Measurements from ENCODE around the gene ARID3A. TPM values are rescaled to one million over a fixed set of nuclear protein-coding genes. Genes with fewer than 3 reads are reported as not detected.

ARID3A gene
- total RNA-seq, 1 donor from 2014 or later = 9.7 TPM

DNA sequence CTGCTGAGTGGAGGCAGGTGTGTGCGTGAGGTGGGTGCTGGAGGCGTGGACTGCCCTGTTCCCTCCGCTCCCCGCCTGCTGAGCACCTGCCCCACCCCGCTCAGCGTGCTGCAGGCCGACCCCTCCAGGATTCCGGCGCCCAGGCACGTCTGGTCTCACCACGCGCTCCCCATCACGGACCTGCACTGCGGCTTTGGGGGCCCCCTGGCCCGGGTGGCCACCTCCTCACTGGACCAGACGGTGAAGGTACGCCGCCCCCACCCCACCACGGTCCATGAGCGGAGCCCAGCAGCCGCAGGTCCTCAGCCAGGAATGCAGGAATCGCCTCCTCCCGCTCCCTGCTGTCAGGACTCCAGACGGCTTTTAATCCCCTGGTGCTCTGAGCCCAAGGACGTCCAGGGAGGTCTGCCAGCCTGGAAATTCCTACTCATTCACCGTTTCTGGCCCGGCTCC lies 64.3 kb downstream of the ARID3A start:
- DNase-seq = no peak

DNA sequence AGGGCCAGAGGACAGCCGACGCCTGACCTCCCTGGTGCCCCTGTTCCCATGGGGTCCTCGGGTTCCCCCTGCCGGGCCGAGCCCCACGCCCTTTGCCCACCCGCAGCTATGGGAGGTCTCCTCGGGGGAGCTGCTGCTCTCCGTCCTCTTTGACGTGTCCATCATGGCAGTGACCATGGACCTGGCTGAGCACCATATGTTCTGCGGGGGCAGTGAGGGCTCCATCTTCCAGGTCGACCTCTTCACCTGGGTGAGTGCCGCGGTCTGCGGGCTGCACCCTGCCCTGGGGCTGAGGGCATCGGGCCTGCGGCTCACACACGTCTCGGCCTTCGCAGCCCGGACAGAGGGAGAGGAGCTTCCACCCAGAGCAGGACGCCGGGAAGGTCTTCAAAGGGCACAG lies 64.9 kb downstream of the ARID3A start:
- DNase-seq = no peak

DNA sequence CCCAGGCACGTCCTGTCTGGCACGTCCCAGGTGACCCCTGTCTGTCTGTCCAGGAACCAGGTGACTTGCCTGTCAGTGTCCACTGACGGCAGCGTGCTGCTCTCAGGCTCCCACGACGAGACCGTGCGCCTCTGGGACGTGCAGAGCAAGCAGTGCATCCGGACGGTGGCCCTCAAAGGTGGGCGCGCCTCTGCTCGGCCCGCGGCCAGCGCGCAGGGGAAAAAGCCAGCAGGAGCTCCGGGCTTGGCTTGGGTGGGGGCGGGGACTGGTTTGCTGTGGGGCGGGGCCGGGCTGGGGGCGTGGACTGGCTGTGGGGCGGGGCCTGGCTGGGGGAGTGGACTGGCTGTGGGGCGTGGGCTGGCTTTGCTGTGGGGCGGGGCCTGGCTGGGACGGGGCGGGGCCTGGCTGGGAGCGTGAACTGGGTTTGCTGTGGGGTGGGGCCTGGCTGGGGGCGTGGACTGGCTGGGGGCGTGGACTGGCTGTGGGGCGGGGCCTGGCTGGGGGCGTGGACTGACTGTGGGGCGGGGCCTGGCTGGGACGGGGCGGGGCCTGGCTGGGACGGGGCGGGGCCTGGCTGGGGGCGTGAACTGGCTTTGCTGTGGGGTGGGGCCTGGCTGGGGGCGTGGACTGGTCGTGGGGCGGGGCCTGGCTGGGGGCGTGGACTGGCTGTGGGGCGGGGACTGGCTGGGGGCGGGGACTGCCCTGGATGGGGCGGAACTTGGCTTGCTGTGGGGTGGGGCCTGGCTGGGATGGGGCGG lies 65.5 kb downstream of the ARID3A start:
- DNase-seq = peak; percentile 72

DNA sequence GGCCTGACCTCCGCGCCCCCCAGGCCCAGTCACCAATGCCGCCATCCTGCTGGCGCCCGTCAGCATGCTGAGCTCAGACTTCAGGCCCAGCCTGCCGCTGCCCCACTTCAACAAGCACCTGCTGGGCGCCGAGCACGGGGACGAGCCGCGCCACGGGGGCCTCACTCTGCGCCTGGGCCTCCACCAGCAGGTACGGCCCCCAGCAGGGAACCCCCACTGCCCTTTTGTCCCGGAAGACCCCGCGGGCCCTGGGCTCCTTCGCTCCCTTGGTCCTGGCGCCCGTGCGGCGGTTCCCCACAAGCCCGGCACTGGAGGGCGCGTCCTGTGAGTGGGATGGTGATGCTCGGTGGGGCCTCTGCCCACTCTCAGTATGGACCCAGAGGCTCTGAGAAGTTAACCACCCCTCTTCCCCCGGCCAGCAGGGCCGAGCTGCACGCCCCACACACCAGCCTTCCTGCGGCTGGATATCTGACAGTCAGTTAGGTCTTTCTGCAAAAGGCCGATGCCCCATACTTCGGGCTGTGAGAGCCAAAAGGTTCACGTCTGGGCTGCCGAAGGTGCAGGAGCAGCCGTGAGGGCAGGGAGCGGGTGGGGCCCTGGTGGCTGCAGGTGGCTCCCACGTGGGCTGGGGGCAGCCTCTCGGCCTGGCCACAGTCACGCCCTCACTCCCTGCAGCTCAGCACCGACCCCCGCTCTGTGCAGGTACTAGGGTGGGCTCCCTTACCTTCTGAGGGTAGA lies 66.3 kb downstream of the ARID3A start:
- no peak for DNase-seq

DNA sequence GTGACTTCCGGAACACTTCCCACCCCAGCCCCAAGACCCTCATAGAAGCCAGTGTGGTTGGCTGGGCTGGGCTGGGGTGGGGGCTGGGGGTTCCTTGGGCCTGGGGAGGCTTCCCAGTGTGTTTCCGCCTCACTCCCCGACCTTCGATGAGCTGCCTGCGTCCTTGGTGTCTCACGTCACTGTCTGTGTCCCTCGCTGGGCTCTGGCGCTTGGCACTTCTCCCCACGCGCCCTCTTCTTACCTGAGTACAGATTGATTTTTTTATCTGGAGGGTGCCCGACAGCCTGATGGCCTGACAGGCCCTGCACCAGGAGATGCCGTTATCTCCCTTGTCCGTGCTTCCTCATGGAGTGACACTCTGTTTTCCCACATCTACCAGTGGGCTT lies 66.8 kb downstream of the ARID3A start:
- no peak for DNase-seq

DNA sequence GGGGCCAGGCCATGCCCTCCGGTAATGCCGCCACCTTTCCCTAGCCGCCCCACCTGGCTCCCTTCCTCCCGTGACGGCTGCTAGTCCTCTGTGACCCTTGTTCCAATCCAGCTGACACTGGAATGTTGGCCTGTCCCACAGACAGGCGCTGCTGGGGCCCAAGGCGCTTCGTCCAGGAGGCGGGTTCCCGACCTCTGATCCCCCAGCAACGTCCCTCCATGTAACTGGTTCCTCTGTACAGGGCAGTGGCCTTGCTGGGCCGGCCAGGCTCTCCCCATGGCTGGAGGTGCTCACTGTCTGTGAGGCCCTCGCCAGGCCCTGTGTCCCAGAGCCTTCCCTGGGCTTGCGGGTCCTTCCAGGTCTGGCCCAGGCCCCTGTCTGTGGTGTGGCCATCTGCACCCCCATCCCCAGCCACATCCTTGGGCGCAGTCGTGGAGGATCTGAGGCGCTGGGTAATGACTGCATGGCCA lies 67.6 kb downstream of the ARID3A start:
- DNase-seq = no peak

DNA sequence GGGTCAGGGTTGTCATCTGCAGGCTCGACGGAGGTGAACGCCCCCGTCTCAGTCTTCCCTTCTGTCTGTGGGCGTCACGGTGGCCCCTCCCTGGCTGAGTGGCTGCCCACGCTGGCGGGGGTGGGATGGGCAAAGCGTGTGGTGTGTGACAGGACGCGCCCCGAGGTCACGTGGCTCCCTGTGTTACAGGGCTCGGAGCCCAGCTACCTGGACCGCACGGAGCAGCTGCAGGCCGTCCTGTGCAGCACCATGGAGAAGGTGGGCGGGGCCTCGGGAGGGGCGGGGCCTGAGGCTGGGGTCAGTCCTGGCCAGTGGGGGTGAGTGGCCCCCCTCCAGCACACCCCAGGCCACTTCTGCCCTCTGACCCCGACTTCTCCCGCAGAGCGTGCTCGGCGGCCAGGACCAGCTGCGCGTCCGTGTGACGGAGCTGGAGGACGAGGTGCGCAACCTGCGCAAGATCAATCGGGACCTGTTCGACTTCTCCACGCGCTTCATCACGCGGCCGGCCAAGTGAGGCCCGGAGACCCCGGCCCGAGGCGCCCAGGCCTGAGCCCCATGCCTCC lies 68.1 kb downstream of the ARID3A start:
- no peak for DNase-seq

DNA sequence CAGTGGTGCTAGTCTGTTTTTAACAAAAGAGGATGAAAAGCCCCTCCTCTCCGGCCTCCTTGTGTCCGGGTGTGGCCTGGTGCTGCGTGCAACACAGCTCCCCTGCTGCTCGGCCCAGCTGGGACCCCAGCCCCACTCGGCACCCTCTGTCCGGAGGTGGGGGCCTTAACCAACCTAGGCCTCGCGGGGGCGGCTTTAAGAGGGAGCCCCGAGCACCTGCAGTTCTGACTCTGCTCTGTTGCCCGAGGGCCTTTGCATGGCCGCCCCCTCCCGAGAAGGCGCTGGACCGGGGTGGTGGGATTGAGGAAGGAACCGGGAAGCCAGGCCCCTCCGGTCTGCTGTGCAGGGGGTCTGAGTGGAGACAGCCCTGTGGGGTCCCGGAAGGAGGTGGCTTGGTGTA lies 68.7 kb downstream of the ARID3A start:
- DNase-seq = no peak

DNA sequence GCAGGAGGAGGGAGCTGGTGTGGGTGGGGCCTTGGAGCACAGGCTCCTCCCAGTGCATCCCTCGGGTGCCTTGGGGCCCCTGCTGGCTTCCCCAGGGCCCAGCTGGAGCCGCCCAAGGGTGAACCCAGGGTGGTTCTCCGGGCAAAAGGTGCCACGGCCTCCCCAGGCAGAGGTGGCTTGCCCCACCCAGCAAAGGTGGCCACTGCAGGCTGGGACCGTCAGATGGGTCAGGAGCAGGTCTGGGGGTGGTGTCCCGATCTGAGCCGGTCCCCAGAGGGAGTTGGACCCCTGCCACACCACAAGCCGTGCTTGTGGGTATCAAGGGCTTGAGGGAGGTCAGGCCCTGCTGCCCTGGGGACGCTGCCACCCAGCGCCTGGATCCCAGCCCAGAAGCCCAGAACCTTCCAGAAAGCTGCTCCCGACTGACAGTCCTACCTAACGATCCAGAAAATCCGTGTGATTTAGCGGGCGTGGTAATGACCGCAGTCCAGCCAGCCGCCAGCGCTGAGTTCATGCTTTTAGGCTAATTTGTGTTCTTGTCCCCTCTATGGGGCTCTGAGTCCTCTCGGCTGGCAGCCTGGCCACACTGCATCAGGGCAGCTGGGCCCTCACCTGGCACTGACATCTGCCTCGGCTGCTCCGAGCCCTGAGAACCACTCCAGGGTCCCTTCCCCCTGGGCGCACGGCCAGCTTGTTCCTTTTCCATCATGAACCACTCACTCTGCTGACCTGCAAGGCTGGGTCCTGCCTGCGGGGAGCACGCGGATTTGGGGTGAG lies 69.4 kb downstream of the ARID3A start:
- no peak for DNase-seq

DNA sequence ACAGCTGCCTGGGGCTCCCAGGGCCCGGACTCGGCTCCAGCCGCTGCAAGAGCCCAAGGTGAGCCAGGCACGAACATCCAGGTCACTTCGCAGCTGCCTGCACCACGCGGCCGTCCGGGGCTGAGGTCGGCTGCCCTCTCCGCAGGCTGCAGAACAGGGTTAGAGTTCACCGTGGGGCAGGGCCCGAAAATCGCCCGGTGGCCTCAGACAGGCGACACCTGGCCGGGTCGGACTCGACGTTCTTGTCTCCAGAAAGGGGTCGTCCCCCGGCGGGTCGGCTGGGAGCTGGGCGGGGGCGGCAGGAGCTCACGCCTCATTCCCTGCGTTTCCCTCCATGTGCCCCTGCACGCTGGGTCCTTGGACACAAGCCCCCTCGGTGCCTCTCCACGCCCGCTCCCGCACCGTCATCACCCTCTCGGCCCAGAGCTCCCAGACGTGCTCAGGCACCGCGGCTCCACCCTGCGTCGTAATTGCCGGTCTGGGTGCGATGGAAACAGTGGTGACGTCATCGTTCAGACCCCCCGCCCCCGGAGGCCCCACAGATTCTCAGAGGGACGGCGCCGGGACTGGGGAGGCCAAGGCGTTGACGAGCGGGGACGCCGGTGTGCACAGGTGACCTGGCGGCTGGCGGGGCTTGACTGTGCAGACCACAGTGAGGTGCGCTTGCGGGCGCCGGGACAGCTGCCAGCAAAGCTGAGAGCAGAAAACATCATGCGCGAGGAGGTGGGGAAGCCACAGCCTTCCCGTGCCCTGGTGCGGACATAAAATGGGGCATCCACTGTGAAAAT lies 70.4 kb downstream of the ARID3A start:
- DNase-seq = peak; percentile 53

DNA sequence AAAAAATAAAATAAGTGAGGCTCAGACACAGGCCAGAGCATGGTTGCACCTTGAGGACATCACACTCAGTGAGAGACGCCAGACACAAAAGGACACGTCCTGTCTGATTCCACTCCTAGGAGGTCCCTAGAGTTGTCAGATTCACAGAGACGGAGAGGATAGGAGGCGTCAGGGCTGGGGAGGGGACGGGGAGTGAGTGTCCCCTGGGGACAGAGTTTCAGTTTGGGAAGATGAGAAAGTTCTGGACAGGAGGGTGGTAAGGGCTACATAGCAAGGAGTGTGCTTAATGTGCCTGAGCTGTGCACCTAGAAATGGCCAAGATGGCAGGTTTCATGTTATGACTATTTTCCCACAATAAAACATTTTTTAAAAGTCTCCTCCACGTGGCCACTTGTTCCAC lies 72.2 kb downstream of the ARID3A start:
- DNase-seq = no peak

DNA sequence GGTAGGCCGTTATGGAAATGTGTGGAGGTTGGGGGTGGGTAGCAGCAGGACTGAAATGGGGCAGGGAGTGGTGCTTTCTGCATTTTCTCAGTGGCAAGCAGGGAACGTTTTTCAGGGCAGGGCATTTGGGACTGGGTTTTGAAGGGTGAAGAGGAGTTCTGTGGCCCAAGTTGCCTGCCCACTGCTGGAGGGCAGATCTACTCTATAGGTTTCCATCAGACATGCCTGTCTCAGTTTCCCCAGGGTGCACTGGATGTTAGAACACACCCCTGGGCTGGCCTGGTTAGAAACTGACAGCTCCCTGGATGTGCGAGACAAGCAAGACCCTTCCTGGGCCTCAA lies 73.5 kb downstream of the ARID3A start:
- DNase-seq = no peak

DNA sequence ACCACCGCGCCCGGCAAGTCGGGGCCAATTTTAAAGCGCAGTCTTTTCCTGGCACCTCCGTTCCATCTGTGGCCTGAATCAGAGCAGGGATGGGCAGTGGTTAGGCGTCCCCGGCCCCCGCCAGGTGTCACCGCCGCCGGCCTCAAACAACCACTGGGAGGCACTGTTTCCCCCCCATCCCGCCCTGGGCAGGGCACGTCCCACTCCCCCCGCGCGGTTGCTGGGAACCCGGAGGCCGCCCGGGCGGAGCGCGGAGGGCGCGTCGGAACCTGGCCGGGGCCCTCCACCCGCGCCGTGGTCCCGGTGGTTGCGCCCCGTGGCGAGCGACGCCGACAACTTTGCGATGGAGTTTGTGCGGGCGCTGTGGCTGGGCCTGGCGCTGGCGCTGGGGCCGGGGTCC lies 74.3 kb downstream of the ARID3A start, which contains the start of gene GRIN3B:
Gene GRIN3B (plus strand): TSS at position 325 of the 400 bp plus-strand sequence. CDS start 19 bp downstream, at position 344.
- peak; percentile 61 for DNase-seq

DNA sequence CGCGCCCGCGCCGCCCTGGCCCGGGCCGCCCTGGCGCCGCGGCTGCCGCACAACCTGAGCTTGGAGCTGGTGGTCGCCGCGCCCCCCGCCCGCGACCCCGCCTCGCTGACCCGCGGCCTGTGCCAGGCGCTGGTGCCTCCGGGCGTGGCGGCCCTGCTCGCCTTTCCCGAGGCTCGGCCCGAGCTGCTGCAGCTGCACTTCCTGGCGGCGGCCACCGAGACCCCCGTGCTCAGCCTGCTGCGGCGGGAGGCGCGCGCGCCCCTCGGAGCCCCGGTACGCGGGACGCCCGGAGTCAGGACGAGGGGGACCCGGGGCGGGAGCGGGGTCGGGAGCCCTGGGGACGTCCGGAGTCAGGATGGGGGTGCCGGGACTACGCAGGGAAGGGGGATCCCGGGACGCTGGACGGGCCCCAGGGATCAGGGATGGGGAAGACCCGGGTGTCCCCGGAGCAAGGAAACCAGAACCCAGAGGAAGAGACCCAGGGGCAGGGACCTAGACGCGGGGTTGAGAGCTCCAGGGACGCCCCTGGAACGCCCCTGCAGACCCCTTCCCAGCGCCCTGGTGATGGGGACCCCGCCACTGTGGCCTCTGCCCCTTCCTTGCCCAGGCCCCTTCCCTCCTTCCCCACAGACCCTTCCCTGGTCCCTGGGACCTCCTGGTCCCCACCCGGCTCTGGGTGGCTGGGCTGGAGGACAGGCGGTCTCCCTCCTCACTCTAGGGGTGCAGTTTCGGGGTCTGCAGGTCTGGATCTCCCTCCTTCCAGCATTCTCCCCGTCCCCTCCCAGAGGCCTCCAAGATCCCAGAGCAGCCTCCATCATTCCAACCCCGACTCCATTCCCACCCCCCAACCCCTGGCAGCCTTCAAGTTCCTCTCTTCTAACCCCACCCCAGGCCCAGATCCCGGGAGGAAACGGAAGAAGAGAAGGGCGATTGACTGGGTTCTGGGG lies 75.0 kb downstream of the ARID3A start:
- no peak for DNase-seq

DNA sequence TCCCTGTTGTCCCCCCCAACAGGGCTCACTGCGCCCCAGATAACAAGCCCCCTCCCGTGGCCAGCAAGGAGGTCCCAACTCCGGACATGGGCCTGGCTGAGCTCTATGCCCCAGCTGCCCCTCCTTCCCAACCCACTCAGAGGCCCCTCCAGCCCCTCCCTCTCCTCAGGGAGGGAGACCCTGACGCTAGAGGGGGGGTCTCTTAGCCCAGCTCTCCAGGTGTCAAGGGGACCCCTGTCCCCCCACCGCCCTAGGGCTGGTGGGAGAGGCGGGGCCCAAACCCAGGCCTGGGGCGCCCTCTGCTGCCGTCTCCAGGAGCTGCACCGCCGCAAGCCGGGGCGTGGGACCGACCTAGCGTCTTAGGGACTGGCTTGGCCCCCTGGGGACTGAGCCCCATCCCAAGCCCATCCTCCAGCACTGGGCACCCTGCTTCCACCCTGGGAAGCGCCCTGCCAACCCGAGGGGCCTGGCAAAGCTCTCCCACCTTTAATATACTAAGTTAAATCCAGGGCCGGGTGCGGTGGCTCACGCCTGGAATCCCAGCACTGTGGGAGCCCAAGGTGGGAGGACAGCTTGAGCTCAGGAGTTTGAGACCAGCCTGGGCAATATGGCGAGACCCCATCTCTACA lies 75.8 kb downstream of the ARID3A start:
- peak; percentile 63 for DNase-seq

DNA sequence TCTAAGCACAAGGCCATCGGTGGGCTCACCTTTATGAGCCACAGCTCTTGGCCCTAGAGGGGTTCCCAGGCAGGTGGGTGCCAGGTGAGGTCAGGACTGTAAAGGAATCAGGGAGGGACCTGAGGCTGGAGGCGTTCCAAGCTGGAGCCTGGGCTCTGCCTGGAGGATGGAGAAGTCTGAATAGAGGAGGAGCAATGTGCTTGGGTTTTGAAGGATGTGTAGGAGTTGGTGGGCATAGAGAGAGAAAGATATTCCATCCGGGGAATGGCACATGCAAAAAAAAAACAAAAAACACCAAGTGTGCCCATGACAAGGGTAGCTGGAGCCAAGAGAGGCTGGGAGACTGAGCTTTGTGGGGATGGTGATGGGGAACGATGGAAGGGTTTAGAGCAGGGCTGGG lies 76.8 kb downstream of the ARID3A start:
- no peak for DNase-seq

DNA sequence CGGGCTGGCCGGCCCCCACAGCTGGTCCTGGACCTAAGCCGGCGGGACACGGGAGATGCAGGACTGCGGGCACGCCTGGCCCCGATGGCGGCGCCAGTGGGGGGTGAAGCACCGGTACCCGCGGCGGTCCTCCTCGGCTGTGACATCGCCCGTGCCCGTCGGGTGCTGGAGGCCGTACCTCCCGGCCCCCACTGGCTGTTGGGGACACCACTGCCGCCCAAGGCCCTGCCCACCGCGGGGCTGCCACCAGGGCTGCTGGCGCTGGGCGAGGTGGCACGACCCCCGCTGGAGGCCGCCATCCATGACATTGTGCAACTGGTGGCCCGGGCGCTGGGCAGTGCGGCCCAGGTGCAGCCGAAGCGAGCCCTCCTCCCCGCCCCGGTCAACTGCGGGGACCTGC lies 77.4 kb downstream of the ARID3A start:
- no peak for DNase-seq

DNA sequence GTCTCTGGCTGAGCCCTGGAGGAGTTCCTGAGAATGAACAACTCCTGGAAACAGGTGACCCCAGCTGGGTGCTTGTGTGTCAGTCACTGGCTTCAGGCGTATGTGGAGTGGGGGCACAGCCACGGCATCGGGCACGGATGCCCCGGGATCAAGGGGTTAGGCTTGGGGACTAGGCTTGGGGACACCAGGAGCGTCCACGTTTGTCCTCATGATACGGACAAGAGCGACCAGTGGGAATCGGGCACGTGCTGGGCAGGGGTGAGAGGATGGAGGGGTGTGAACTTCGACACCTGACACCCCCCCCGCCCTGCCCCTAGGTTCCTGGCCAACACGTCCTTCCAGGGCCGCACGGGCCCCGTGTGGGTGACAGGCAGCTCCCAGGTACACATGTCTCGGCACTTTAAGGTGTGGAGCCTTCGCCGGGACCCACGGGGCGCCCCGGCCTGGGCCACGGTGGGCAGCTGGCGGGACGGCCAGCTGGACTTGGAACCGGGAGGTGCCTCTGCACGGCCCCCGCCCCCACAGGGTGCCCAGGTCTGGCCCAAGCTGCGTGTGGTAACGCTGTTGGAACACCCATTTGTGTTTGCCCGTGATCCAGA lies 78.5 kb downstream of the ARID3A start:
- no peak for DNase-seq

DNA sequence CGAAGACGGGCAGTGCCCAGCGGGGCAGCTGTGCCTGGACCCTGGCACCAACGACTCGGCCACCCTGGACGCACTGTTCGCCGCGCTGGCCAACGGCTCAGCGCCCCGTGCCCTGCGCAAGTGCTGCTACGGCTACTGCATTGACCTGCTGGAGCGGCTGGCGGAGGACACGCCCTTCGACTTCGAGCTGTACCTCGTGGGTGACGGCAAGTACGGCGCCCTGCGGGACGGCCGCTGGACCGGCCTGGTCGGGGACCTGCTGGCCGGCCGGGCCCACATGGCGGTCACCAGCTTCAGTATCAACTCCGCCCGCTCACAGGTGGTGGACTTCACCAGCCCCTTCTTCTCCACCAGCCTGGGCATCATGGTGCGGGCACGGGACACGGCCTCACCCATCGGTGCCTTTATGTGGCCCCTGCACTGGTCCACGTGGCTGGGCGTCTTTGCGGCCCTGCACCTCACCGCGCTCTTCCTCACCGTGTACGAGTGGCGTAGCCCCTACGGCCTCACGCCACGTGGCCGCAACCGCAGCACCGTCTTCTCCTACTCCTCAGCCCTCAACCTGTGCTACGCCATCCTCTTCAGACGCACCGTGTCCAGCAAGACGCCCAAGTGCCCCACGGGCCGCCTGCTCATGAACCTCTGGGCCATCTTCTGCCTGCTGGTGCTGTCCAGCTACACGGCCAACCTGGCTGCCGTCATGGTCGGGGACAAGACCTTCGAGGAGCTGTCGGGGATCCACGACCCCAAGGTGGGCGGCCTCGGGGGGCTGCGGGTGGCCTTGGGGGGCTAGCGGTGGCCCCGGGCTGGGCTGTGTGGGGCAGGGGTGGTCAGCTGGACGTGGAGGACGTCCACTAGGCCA lies 79.2 kb downstream of the ARID3A start:
- DNase-seq = no peak
